ENCODE data around the gene HCN3.
"Not testable (repeated sequence)": the region's sequence is repeated elsewhere in the genome, so short reads cannot be mapped to it uniquely, and the experiment has no call there.

HCN3 gene

DNA sequence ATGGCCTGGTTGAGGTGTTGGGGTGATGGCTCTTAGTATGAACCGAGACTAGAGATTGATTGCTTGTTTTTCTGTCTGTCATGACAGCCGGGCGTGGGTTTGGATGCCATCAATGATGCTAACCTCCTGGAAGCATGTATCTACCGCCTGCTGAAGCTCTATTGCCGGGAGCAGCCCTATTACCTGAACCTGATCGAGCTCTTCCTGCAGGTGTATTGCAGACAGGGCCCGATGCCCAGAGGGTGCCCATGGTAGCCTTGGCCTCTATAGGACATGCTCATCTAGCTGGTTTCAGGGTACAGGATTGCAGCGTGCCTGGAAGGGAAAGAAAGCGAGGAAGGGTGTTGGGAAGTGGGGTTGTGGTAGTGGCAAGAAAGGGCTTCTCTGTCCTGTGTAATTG, 40.8 kb downstream of the HCN3 start:
- no peak for DNase-seq

DNA sequence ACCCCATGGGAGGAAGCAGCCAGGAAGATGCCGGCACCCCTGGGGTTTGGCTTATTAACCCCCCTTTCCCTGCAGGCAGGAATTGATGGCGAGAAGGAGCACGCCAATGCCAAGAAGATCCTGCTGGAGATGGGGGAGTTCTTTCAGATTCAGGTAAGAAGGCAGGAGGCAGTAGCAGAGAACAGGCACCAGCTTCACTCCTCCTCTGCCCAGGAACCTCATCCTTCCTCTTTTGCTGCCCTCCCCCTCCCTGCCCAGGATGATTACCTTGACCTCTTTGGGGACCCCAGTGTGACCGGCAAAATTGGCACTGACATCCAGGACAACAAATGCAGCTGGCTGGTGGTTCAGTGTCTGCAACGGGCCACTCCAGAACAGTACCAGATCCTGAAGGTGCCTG, 42.3 kb downstream of the HCN3 start:
- DNase-seq, result no peak

GRCh38 chr1:155320252-155320651, 43.0 kb downstream of the HCN3 start:
- DNase-seq, result no peak

DNA sequence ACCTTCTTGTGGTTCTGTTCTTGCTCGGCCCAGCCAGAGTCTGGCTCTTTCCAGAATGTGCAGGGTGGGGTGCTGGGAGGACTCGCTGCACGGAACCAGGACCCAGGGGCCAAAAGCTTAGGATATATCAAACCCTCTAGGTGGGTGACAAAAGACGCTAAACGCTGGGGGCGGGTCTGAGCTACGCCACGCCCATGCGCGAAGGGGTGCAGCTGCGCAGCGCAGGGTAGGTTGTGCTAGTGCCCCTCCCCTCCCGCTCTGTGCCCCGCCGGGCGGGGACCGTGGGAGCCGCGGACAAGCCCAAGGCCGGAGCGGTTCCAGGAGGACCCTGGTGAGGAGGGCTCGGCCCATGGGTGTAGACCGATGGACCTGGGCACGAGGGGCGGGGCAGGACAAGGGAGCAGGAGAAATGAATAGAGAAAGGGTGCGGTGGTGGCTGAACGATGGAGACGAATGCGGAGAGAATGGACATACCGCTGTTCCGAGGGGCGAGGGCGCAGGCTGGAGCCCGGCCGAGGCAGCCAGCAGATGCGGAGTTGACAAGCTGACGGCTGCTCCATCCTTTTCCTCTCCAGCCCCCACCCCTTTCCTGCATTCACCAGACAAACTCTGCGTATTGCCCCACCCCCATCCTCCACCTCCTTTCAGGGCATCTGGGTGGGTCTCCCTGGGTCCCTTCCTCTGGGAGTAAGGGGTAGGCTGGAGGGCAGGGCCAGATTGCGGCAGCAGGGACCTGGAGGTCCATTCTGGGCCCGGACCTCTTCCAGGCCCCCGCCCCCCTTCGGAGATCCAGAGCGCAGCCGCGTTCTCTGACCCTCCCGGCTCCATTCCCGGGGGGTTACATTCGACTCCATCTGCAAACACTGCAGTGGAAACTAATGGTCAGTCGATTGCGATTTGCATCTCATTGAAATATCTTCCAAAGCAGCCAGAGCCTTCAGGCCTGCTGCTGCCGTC, 43.7 kb downstream of the HCN3 start, which contains the start of gene RUSC1:
Gene RUSC1, plus strand, starts transcription at position 234 of the 957 bp plus-strand sequence. CDS start 880 bp downstream, outside the sequence.
- peak; percentile 69 to 74 for DNase-seq

DNA sequence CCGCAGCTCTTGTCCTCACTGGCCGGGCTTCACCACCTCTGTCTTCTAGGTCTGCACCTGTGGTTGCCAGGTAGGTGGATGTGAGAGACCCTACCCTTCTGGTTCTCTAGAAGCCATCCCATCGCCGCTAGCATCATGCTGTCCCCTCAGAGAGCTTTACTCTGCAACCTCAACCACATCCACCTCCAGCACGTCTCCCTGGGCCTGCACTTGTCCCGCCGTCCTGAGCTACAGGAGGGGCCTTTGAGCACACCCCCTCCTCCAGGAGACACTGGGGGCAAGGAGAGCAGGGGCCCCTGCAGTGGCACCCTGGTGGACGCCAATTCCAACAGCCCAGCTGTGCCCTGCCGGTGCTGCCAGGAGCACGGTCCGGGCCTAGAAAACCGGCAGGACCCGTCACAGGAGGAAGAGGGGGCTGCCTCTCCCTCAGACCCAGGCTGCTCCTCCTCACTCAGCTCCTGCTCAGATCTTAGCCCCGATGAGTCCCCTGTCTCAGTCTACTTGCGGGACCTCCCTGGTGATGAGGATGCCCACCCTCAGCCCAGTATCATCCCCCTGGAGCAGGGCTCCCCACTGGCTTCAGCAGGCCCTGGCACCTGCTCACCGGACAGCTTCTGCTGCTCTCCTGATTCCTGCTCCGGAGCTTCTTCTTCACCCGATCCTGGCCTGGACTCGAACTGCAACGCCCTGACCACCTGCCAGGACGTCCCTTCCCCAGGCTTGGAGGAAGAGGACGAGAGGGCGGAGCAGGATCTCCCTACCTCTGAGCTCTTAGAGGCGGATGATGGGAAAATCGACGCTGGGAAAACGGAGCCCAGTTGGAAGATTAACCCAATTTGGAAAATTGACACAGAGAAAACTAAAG, 44.6 kb downstream of the HCN3 start:
- DNase-seq, result no peak

- no peak for DNase-seq
These were observed 45.3 kb downstream of the HCN3 start for GRCh38 chr1:155322571-155322952.

DNA sequence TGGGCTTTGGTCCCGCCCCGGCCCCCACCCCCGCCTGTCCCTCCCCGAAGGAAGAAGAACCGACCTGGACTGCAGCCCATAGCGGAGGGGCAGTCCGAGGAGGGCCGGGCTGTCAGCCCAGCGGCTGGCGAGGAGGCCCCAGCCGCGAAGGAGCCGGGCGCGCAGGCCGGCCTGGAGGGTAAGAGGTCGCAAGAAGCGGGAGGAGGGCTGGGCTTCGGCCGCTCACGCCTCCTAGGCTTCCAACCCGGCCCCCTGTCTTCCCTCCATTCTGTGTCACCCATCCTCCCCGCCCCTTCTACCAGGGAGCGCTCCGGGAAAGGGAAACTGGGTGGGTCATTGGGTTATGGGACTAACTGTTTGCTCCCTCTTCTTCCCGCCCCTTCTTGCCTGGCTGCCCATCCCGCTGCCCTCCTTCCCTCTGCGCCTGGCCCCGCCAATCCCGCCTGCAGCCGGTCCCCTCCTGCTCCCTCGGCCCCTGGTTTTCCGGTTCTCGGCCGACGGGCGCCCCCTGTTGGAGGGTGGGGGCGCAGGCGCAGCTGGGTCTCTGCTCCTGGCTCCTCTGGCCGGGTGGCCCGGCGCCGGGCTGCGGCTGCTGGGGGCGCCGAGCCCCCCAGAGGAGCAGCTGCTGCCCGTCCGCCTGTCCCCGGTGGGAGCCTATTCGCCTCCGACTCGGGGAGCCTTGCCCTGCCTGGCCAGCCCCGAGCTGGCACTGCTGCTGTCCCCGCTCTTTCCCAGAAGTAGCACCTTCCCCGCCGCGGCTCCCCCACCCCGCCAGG, 45.9 kb downstream of the HCN3 start:
- peak; percentile 81 to 88 for DNase-seq

- DNase-seq, result peak; percentile 70 to 78
These were observed 46.4 kb downstream of the HCN3 start for GRCh38 chr1:155323729-155324036.

GRCh38 chr1:155324037-155324716, 46.9 kb downstream of the HCN3 start:
- peak; percentile 83 to 84 for DNase-seq

GRCh38 chr1:155324717-155325602, 47.7 kb downstream of the HCN3 start:
- DNase-seq, result peak in 1 of 2 donors; percentile 13

GRCh38 chr1:155325603-155325893, 48.3 kb downstream of the HCN3 start:
- DNase-seq, result no peak

- no peak for DNase-seq
These were observed 48.8 kb downstream of the HCN3 start for GRCh38 chr1:155326020-155326526.

GRCh38 chr1:155326631-155327037, 49.4 kb downstream of the HCN3 start:
- no peak for DNase-seq

DNA sequence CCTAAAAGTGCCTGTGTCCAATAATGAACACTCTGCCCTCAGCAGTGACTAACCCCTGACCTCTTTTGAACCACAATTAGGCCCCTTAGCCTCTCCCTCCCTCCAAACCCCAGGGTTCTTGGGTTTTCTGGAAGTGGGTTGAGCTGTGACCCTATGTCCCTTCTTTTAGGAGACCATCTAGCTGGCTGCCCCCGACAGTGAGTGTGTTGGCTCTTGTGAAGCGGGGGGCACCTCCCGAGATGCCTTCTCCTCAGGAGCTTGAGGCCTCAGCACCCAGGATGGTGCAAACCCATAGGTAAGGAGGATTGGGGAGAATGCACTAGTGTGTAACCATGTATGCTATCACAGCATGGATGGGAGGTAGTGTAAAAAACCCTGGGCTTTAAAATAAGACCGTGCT, 50.7 kb downstream of the HCN3 start:
- no peak for DNase-seq

GRCh38 chr1:155328856-155329255, 51.6 kb downstream of the HCN3 start:
- DNase-seq, result not testable (repeated sequence)

DNA sequence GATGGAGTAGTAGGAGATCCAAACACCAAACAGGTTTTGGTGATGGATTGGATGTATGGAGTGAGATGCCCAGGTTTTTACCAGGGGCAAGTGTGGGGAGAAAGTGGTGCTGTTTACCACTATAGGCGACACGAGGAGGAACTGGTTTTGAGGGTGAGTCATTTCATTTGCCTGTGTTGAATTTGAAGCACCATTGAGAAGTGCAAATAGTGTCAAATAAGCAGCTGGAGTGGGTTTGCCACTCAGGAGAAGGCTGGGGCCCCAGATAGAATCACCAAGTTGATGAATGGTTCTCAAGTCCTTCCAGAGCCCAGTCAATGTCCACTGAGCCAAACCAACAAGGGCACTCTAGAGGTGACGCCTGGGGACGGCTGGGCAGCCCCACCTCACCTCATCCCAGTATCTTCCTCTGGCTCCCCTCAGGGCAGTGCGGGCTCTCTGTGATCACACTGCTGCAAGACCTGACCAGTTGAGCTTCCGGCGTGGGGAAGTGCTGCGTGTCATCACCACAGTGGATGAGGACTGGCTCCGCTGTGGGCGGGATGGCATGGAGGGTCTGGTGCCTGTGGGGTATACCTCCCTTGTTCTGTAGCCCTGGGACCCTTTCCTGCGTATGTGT, 52.8 kb downstream of the HCN3 start:
- no peak for DNase-seq

GRCh38 chr1:155334962-155335361, 57.7 kb downstream of the HCN3 start:
- no peak for DNase-seq

Measured in activated CD4-positive, alpha-beta T cell treated with anti-CD3 and anti-CD28 coated beads for 4 hours (primary cell).